ENCODE results near the gene GANAB.
"Not testable (repeated sequence)": the region's sequence is repeated elsewhere in the genome, so short reads cannot be mapped to it uniquely, and the experiment has no call there.

GANAB gene

GRCh38 chr11:62645946-62646824 lies at the start of gene GANAB:
Gene GANAB (minus strand): TSS chr11:62646613. CDS start chr11:62646599, 14 bp downstream.
- Histone ChIP-seq H3K27ac (ENCODE audit: low read depth, low read length) (peak within 1 kb of the TSS; percentile 98), H3K27me3 (ENCODE audit: control insufficient read depth, insufficient read depth, low read length) (no peaks in the 10 kb centered on the region), H3K4me3 (ENCODE audit: low read depth, low read length) (peak within 1 kb of the TSS; percentile 95), H3K36me3 (ENCODE audit: control insufficient read depth, insufficient read depth, low read length) (peaks cover 44% of the 10 kb centered on the region), H3K4me1 (ENCODE audit: control insufficient read depth, insufficient read depth, low read length) (no peaks in the 10 kb centered on the region), H3K9me3 (ENCODE audit: control insufficient read depth, insufficient read depth, low read length) (no peaks in the 10 kb centered on the region), H3K9ac (ENCODE audit: low read depth, low read length) (peak within 1 kb of the TSS; percentile 97)

GRCh38 chr11:62694455-62695167 lies 48.2 kb upstream of the GANAB start:
- Histone ChIP-seq H3K9ac (ENCODE audit: low read depth, low read length) (no peak overlapping the region), H3K27ac (ENCODE audit: low read depth, low read length) (peak overlapping the region; percentile 60), H3K9me3 (ENCODE audit: control insufficient read depth, insufficient read depth, low read length) (no peaks in the 10 kb centered on the region), H3K4me3 (ENCODE audit: low read depth, low read length) (no peak overlapping the region), H3K27me3 (ENCODE audit: control insufficient read depth, insufficient read depth, low read length) (no peaks in the 10 kb centered on the region), H3K36me3 (ENCODE audit: control insufficient read depth, insufficient read depth, low read length) (peaks cover 45% of the 10 kb centered on the region), H3K4me1 (ENCODE audit: control insufficient read depth, insufficient read depth, low read length) (no peaks in the 10 kb centered on the region)

GRCh38 chr11:62693624-62694023 lies 47.2 kb upstream of the GANAB start:
- not testable (repeated sequence) for H3K9ac ChIP-seq (ENCODE audit: low read depth, low read length); H3K27ac ChIP-seq (ENCODE audit: low read depth, low read length); H3K27me3 ChIP-seq (ENCODE audit: control insufficient read depth, insufficient read depth, low read length); H3K9me3 ChIP-seq (ENCODE audit: control insufficient read depth, insufficient read depth, low read length); H3K4me1 ChIP-seq (ENCODE audit: control insufficient read depth, insufficient read depth, low read length); H3K4me3 ChIP-seq (ENCODE audit: low read depth, low read length)
- H3K36me3 ChIP-seq (ENCODE audit: control insufficient read depth, insufficient read depth, low read length), result peaks cover 44% of the 10 kb centered on the region

GRCh38 chr11:62689421-62690183 lies 43.2 kb upstream of the GANAB start, which contains the start of gene LRRN4CL:
Gene LRRN4CL (minus strand): TSS chr11:62689530. CDS start chr11:62688508, 1,022 bp downstream.
- Histone ChIP-seq H3K9ac (ENCODE audit: low read depth, low read length) (no peak within 1 kb of the TSS), H3K27me3 (ENCODE audit: control insufficient read depth, insufficient read depth, low read length) (no peaks in the 10 kb centered on the region), H3K4me1 (ENCODE audit: control insufficient read depth, insufficient read depth, low read length) (no peaks in the 10 kb centered on the region), H3K9me3 (ENCODE audit: control insufficient read depth, insufficient read depth, low read length) (no peaks in the 10 kb centered on the region), H3K4me3 (ENCODE audit: low read depth, low read length) (no peak within 1 kb of the TSS), H3K36me3 (ENCODE audit: control insufficient read depth, insufficient read depth, low read length) (peaks cover 44% of the 10 kb centered on the region), H3K27ac (ENCODE audit: low read depth, low read length) (no peak within 1 kb of the TSS)

DNA sequence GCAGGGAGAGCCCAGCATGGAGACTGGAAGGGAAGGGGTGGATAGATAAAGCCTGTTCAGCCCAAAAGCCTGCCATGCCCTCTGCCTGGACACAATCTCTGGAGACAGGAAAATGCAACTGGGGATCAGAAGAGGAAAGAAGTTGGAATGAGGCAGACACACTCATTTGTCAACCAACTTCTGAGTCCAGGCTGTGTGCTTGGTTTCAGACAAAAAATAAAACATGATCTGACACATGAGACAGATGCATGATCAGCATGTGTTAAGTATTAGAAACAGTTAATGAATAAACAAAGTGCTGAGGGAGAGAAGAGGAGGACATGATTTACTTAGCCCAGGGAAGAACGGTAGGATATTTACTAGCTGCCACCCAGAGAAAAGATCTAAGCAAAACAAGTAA lies 42.1 kb upstream of the GANAB start:
- Histone ChIP-seq H3K4me1 (ENCODE audit: control insufficient read depth, insufficient read depth, low read length) (no peaks in the 10 kb centered on the region), H3K4me3 (ENCODE audit: low read depth, low read length) (no peak overlapping the region), H3K9me3 (ENCODE audit: control insufficient read depth, insufficient read depth, low read length) (no peaks in the 10 kb centered on the region), H3K9ac (ENCODE audit: low read depth, low read length) (no peak overlapping the region), H3K27me3 (ENCODE audit: control insufficient read depth, insufficient read depth, low read length) (no peaks in the 10 kb centered on the region), H3K27ac (ENCODE audit: low read depth, low read length) (no peak overlapping the region), H3K36me3 (ENCODE audit: control insufficient read depth, insufficient read depth, low read length) (peaks cover 36% of the 10 kb centered on the region)

DNA sequence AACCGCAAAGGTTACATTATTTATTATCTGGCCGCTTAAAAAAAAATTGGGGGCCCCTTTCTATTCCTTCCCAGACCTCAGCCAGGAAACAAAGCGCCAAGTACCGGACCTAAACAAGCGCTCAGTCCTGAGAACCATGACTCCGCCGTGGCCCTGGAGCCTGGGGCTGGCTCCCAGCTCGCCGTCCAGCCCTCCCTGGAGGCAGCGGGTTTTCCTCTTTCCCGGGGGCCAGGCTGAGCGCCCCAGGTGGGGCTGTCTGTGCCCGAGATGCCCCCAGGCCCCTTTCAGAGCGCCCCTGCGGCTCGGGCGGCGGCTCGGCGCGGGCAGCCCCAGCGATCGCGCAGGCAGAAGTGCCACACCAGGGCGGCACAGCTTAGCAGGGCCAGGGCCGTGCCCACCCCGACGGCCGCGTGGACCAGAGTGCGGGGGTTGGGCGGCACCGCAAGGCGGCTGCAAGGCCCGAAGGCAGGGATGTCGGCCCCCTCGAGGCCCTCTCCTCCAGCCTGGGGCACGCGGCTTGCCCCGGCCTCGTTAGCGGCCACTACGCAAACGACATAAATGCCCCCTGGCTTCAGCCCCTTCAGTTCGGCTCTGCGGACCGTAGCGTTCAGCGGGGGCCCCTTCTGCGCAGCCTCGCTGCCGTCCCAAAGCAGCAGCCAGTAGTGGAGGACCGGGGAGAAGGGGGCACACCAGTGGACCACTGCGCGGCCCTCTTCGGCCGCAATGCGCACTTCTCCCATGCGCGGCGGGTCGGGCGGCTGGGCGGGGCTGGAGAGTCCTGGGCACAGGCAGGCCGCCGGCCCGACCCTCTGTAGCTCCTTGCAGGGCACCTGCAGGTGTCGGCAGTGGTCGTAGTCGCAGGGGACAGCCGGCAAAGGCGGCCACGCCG lies 41.3 kb upstream of the GANAB start:
- H3K4me1 ChIP-seq (ENCODE audit: control insufficient read depth, insufficient read depth, low read length), result no peaks in the 10 kb centered on the region
- no peaks in the 10 kb centered on the region for H3K9me3 ChIP-seq (ENCODE audit: control insufficient read depth, insufficient read depth, low read length)
- H3K4me3 ChIP-seq (ENCODE audit: low read depth, low read length), result no peak overlapping the region
- H3K27ac ChIP-seq (ENCODE audit: low read depth, low read length), result no peak overlapping the region
- peaks cover 29% of the 10 kb centered on the region for H3K36me3 ChIP-seq (ENCODE audit: control insufficient read depth, insufficient read depth, low read length)
- H3K9ac ChIP-seq (ENCODE audit: low read depth, low read length), result no peak overlapping the region
- H3K27me3 ChIP-seq (ENCODE audit: control insufficient read depth, insufficient read depth, low read length), result no peaks in the 10 kb centered on the region

DNA sequence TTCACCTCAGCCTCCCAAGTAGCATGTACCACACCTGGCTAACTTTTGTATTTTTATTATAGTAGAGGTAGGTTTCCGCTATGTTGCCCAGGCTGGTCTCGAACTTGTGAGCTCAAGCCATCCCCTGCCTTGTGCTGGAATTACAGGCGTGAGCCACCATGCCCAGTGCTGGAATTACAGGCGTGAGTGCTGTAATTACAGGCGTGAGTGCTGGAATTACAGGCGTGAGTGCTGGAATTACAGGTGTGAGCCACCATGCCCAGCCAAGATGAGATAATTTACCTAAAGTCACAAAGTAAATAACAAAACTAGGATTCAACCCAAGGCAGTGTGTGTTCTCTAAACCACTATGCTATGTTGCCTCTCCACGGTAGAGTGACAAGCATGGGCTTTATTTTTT lies 36.1 kb upstream of the GANAB start:
- no peaks in the 10 kb centered on the region for H3K9me3 ChIP-seq (ENCODE audit: control insufficient read depth, insufficient read depth, low read length)
- no peak overlapping the region for H3K4me3 ChIP-seq (ENCODE audit: low read depth, low read length)
- no peaks in the 10 kb centered on the region for H3K27me3 ChIP-seq (ENCODE audit: control insufficient read depth, insufficient read depth, low read length)
- peaks cover 9% of the 10 kb centered on the region; the same call in 1 of the 2 replicates for H3K4me1 ChIP-seq (ENCODE audit: control insufficient read depth, insufficient read depth, low read length)
- no peak overlapping the region for H3K9ac ChIP-seq (ENCODE audit: low read depth, low read length)
- peaks cover 7% of the 10 kb centered on the region for H3K36me3 ChIP-seq (ENCODE audit: control insufficient read depth, insufficient read depth, low read length)
- H3K27ac ChIP-seq (ENCODE audit: low read depth, low read length), result no peak overlapping the region

GRCh38 chr11:62680825-62681240 lies 34.4 kb upstream of the GANAB start:
- H3K9me3 ChIP-seq (ENCODE audit: control insufficient read depth, insufficient read depth, low read length), result no peaks in the 10 kb centered on the region
- H3K4me3 ChIP-seq (ENCODE audit: low read depth, low read length), result no peak overlapping the region
- H3K4me1 ChIP-seq (ENCODE audit: control insufficient read depth, insufficient read depth, low read length), result peaks cover 9% of the 10 kb centered on the region; the same call in 1 of the 2 replicates
- peaks cover 21% of the 10 kb centered on the region for H3K36me3 ChIP-seq (ENCODE audit: control insufficient read depth, insufficient read depth, low read length)
- no peak overlapping the region for H3K27ac ChIP-seq (ENCODE audit: low read depth, low read length)
- no peaks in the 10 kb centered on the region for H3K27me3 ChIP-seq (ENCODE audit: control insufficient read depth, insufficient read depth, low read length)
- H3K9ac ChIP-seq (ENCODE audit: low read depth, low read length), result no peak overlapping the region

- Histone ChIP-seq H3K27ac (ENCODE audit: low read depth, low read length) (peak within 1 kb of the TSS; percentile 73), H3K4me1 (ENCODE audit: control insufficient read depth, insufficient read depth, low read length) (peaks cover 9% of the 10 kb centered on the region; the same call in 1 of the 2 replicates), H3K9ac (ENCODE audit: low read depth, low read length) (peak within 1 kb of the TSS; percentile 73), H3K27me3 (ENCODE audit: control insufficient read depth, insufficient read depth, low read length) (no peaks in the 10 kb centered on the region), H3K4me3 (ENCODE audit: low read depth, low read length) (peak within 1 kb of the TSS; percentile 88), H3K36me3 (ENCODE audit: control insufficient read depth, insufficient read depth, low read length) (peaks cover 29% of the 10 kb centered on the region), H3K9me3 (ENCODE audit: control insufficient read depth, insufficient read depth, low read length) (no peaks in the 10 kb centered on the region)
Observed at GRCh38 chr11:62678770-62679696, 32.6 kb upstream of the GANAB start, which contains the start of gene UBXN1. Gene UBXN1 (minus strand): TSS chr11:62679073. CDS start chr11:62678923, 150 bp downstream.
